ENCODE results near the gene ABI1.

Gene ABI1

GRCh38 chr10:26706936-26707335 lies 153.8 kb downstream of the ABI1 start:
- no peak for DNase-seq

GRCh38 chr10:26706206-26706605 lies 154.6 kb downstream of the ABI1 start:
- DNase-seq, result no peak

- DNase-seq, result no peak
Observed at GRCh38 chr10:26703974-26704373, 156.8 kb downstream of the ABI1 start.

- DNase-seq, result no peak
Observed at GRCh38 chr10:26703096-26703495, 157.7 kb downstream of the ABI1 start.

GRCh38 chr10:26700884-26701630 lies 159.7 kb downstream of the ABI1 start:
- DNase-seq, result no peak

GRCh38 chr10:26699631-26700030 lies 161.1 kb downstream of the ABI1 start:
- DNase-seq, result no peak

GRCh38 chr10:26698909-26699308 lies 161.8 kb downstream of the ABI1 start:
- no peak for DNase-seq

- DNase-seq, result no peak
Observed at GRCh38 chr10:26697922-26698608, 162.7 kb downstream of the ABI1 start.

GRCh38 chr10:26697163-26697921 lies 163.4 kb downstream of the ABI1 start, which contains the start of gene PDSS1:
Gene PDSS1 (plus strand): TSS chr10:26697701. CDS start chr10:26697712, 11 bp downstream.
- peak; percentile 68 to 72 for DNase-seq

- DNase-seq, result no peak
Observed at GRCh38 chr10:26696786-26697162, 164.0 kb downstream of the ABI1 start.
